ENCODE data around the gene RALGAPB.

DNA sequence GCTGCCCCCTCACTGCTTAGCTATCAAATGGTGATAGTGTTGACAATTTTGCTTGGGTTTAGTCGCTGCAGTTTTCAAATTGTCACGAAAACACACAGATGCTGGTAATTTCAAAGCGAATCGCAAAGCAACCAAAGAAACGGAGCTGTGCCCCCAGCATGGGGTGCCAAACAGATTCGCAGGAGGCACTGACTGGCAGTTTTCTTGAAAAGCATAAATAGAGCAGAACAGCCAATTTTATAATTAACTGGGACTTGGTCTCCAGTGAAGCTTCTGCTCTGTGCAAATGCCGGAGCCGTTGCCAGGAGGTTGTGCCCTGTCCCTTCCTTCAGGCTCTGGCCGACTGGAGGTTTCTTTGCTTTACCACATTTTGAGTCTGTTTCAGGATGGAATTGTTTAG is 147.8 kb downstream of the RALGAPB start:
- TF ChIP-seq POLR2A (IDR thresholded peaks at IDR 0.05; ENCODE audit: low read length), result no peak
- TF ChIP-seq GATA1 (IDR thresholded peaks at IDR 0.05; ENCODE audit: low read depth, low read length), result no peak

All from erythroblast (primary cell).